ENCODE measurements around the gene EIF2S1.
"Not testable (repeated sequence)": the region's sequence is repeated elsewhere in the genome, so short reads cannot be mapped to it uniquely, and the experiment has no call there.

The EIF2S1 gene

GRCh38 chr14:67359775-67360469 is at the start of gene EIF2S1, which contains the start of gene ATP6V1D:
TSS of gene EIF2S1 (plus strand) at chr14:67360328. CDS start at chr14:67364768, 4,440 bp downstream.
TSS of gene ATP6V1D (minus strand) at chr14:67359804. CDS start at chr14:67359698, 106 bp downstream.
- DNase-seq (ENCODE audit: low read depth), result peak; percentile 100

- DNase-seq (ENCODE audit: low read depth), result no peak
These were observed 48.3 kb upstream of the EIF2S1 start for GRCh38 chr14:67311868-67312267.

- no peak for DNase-seq (ENCODE audit: low read depth)
These were observed 47.0 kb upstream of the EIF2S1 start for GRCh38 chr14:67313153-67313552.

- no peak for DNase-seq (ENCODE audit: low read depth)
These were observed 42.3 kb upstream of the EIF2S1 start for GRCh38 chr14:67317822-67318221.

GRCh38 chr14:67319142-67319541 is 41.0 kb upstream of the EIF2S1 start:
- DNase-seq (ENCODE audit: low read depth), result no peak

GRCh38 chr14:67329666-67330065 is 30.5 kb upstream of the EIF2S1 start:
- DNase-seq (ENCODE audit: low read depth), result not testable (repeated sequence)

- DNase-seq (ENCODE audit: low read depth), result no peak
These were observed 28.6 kb upstream of the EIF2S1 start for GRCh38 chr14:67331368-67332125.

GRCh38 chr14:67332468-67332867 is 27.7 kb upstream of the EIF2S1 start:
- no peak for DNase-seq (ENCODE audit: low read depth)

GRCh38 chr14:67335781-67336180 is 24.3 kb upstream of the EIF2S1 start:
- no peak for DNase-seq (ENCODE audit: low read depth)

GRCh38 chr14:67341231-67341630 is 18.9 kb upstream of the EIF2S1 start:
- not testable (repeated sequence) for DNase-seq (ENCODE audit: low read depth)

GRCh38 chr14:67343601-67344230 is 16.4 kb upstream of the EIF2S1 start:
- DNase-seq (ENCODE audit: low read depth), result no peak

GRCh38 chr14:67345583-67345982 is 14.5 kb upstream of the EIF2S1 start:
- DNase-seq (ENCODE audit: low read depth), result no peak

GRCh38 chr14:67352055-67352454 is 8.1 kb upstream of the EIF2S1 start:
- DNase-seq (ENCODE audit: low read depth), result no peak

- DNase-seq (ENCODE audit: low read depth), result no peak
These were observed 2.8 kb upstream of the EIF2S1 start for GRCh38 chr14:67357186-67357968.

- DNase-seq (ENCODE audit: low read depth), result no peak
These were observed 2.2 kb upstream of the EIF2S1 start for GRCh38 chr14:67357969-67358354.

GRCh38 chr14:67358924-67359774 is 979 bp upstream of the EIF2S1 start:
- no peak for DNase-seq (ENCODE audit: low read depth)

- DNase-seq (ENCODE audit: low read depth), result no peak
These were observed 510 bp downstream of the EIF2S1 start for GRCh38 chr14:67360470-67361206.

GRCh38 chr14:67365476-67365875 is 5.3 kb downstream of the EIF2S1 start:
- no peak for DNase-seq (ENCODE audit: low read depth)

- no peak for DNase-seq (ENCODE audit: low read depth)
These were observed 10.7 kb downstream of the EIF2S1 start for GRCh38 chr14:67370830-67371229.
